ENCODE data around the gene ATXN7L1. TPM values are rescaled to one million over a fixed set of nuclear protein-coding genes. Genes with fewer than 3 reads are reported as not detected.

Gene ATXN7L1
- total and polyA plus RNA-seq, 8 donors = 2.3 to 9.3 (median 5.0) TPM

- TF ChIP-seq, protein P1, sequence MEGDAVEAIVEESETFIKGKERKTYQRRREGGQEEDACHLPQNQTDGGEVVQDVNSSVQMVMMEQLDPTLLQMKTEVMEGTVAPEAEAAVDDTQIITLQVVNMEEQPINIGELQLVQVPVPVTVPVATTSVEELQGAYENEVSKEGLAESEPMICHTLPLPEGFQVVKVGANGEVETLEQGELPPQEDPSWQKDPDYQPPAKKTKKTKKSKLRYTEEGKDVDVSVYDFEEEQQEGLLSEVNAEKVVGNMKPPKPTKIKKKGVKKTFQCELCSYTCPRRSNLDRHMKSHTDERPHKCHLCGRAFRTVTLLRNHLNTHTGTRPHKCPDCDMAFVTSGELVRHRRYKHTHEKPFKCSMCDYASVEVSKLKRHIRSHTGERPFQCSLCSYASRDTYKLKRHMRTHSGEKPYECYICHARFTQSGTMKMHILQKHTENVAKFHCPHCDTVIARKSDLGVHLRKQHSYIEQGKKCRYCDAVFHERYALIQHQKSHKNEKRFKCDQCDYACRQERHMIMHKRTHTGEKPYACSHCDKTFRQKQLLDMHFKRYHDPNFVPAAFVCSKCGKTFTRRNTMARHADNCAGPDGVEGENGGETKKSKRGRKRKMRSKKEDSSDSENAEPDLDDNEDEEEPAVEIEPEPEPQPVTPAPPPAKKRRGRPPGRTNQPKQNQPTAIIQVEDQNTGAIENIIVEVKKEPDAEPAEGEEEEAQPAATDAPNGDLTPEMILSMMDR (IDR thresholded peaks at IDR 0.05) = no peak
- intact Hi-C loops (cut with DNase I) = no loop called here
- Histone ChIP-seq H3K4me3 (no peak overlapping the region), H3K9me3 (no peaks in the 10 kb centered on the region), H3K27ac (no peak overlapping the region), H3K4me1 (no peaks in the 10 kb centered on the region), H3K36me3 (no peaks in the 10 kb centered on the region), H3K27me3 (no peaks in the 10 kb centered on the region)
- 88 to 90% methylated on average over 2 of the region's 2 CpGs for WGBS, 2 donors
- ATAC-seq = no peak
- FAIRE-seq = no peak
- DNase-seq = no peak
These were observed 290.4 kb downstream of the ATXN7L1 start for GRCh38 chr7:105585850-105586500.

GRCh38 chr7:105584165-105584564 lies 292.2 kb downstream of the ATXN7L1 start:
- 87 to 93% methylated on average over 5 of the region's 5 CpGs for WGBS, 2 donors
- ATAC-seq (no peak), FAIRE-seq (no peak), DNase-seq (no peak)
- TF ChIP-seq, protein P1 (IDR thresholded peaks at IDR 0.05) = no peak
- intact Hi-C loops (cut with DNase I) = no loop called here
- H3K4me3 ChIP-seq = no peak overlapping the region
- no peaks in the 10 kb centered on the region for H3K27me3 ChIP-seq
- H3K4me1 ChIP-seq = no peaks in the 10 kb centered on the region
- H3K9me3 ChIP-seq = no peaks in the 10 kb centered on the region
- no peak overlapping the region for H3K27ac ChIP-seq
- no peaks in the 10 kb centered on the region for H3K36me3 ChIP-seq

- intact Hi-C loops (cut with DNase I) = no loop called here
- H3K27me3 ChIP-seq = no peaks in the 10 kb centered on the region
- no peaks in the 10 kb centered on the region for H3K36me3 ChIP-seq
- no peaks in the 10 kb centered on the region for H3K4me1 ChIP-seq
- no peak for DNase-seq
- no peak overlapping the region for H3K4me3 ChIP-seq
- no peak for ATAC-seq
- TF ChIP-seq, protein P1 (IDR thresholded peaks at IDR 0.05) = no peak
- H3K27ac ChIP-seq = no peak overlapping the region
- 75 to 77% methylated on average over 31 to 39 of the region's 39 CpGs for WGBS, 2 donors
- no peaks in the 10 kb centered on the region for H3K9me3 ChIP-seq
- FAIRE-seq = no peak
These were observed 293.3 kb downstream of the ATXN7L1 start for GRCh38 chr7:105583061-105583460.

DNA sequence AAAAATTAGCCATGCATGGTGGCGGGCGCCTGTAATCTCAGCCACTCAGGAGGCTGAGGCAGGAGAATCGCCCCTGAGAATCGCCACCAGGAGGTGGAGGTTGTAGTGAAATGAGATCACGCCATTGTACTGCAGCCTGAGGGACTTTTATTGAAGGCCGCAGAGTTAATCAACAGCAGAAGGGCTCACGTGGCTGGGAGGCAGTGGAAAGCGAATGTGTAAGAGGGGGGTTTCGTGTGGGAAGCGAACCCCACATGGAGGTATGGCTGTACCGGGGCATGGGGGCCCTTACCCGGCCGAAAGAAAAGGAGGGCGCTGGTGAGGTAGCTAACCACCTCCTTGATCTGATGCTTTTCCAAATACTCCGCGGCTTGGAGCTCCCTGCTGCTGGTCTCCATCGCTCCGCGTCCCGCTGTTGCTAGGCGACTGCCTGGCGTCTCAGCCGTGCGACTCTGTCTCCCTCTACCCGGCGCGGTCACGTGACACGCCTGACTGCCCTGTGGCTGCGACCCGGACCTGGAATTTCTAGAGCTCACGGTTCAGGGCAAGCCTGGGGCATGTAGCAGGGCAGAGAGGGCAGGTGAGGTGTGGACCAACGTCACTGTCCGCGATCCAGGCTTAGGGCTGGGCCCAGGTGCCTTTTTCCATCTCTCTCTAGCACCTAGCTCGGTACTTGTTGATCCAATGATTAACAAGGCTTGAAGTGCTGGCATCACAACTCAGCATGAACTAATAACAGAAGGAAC lies 295.2 kb downstream of the ATXN7L1 start, which contains the start of gene EFCAB10:
EFCAB10 (minus strand) TSS at position 428 of the 746 bp plus-strand sequence; CDS start at position 398, 30 bp downstream.
- no peak within 1 kb of the TSS for H3K27ac ChIP-seq
- no peak for FAIRE-seq

More for the DNA sequence above, 295.2 kb downstream of the ATXN7L1 start, which contains the start of gene EFCAB10:
- Histone ChIP-seq H3K27me3 (no peaks in the 10 kb centered on the region), H3K36me3 (no peaks in the 10 kb centered on the region), H3K4me3 (peak within 1 kb of the TSS in 2 of 4 donors; percentile 21 to 40), H3K9me3 (no peaks in the 10 kb centered on the region), H3K4me1 (no peaks in the 10 kb centered on the region)
- intact Hi-C loops (cut with DNase I) = no loop called here
- peak; percentile 51 to 81 (median 62) for DNase-seq
- TF ChIP-seq, protein P1 (IDR thresholded peaks at IDR 0.05) = no peak
- WGBS, 2 donors = 10 to 11% methylated on average over 36 of the region's 36 CpGs
- ATAC-seq = peak; percentile 85 to 91 (median 86)
